ENCODE measurements around the gene RXFP1. TPM values are rescaled to one million over a fixed set of nuclear protein-coding genes. Genes with fewer than 3 reads are reported as not detected.
"Not testable (repeated sequence)": the region's sequence is repeated elsewhere in the genome, so short reads cannot be mapped to it uniquely, and the experiment has no call there.

Gene RXFP1
- total RNA-seq, 1 experiment from 2014 or later = not detected

DNA sequence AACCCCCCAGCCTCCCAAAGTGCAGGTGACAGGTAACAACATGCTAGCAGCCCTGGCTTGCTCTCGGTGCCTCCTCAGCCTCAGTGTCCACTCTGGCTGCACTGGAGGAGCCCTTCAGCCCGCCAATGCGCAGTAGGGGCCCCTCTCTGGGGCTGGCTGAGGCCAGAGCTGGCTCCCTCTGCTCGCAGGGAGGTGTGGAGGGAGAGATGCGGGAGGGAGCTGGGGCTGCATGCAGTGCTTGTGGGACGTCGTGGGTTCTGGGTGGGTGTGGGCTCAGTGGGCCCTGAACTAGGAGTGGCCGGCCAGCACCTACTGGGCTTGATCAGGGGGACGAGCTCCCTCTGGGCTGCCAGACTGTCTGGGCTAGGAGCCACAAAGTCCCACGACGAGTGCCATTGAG lies 135.6 kb downstream of the RXFP1 start:
- Histone ChIP-seq H3K27ac (ENCODE audit: low read depth, low read length, poor library complexity, severe bottlenecking) (no peak overlapping the region), H3K36me3 (ENCODE audit: insufficient read depth, low read length, poor library complexity, severe bottlenecking) (no peaks in the 10 kb centered on the region), H3K4me3 (ENCODE audit: low read depth, low read length, poor library complexity, severe bottlenecking) (no peak overlapping the region), H3K4me1 (ENCODE audit: insufficient read depth, low read length, poor library complexity, severe bottlenecking) (no peaks in the 10 kb centered on the region), H3K27me3 (replicated peaks; ENCODE audit: insufficient read depth, low read depth, low read length, poor library complexity) (no peaks in the 10 kb centered on the region), H3K9me3 (ENCODE audit: low read depth, low read length, poor library complexity, severe bottlenecking) (no peaks in the 10 kb centered on the region)
- intact Hi-C loops (cut with micrococcal nuclease; ENCODE audit: unreplicated experiment) = no loop called here
- no peak for DNase-seq (ENCODE audit: low spot score)
- ChIA-PET POLR2A (ENCODE audit: low non-redundant PET) (no interaction called here), CTCF (no interaction called here)
- no peak for TF ChIP-seq EZH2 (IDR thresholded peaks at IDR 0.05; ENCODE audit: borderline replicate concordance, low read depth, low read length, poor library complexity, severe bottlenecking)
- TF ChIP-seq, protein P1, sequence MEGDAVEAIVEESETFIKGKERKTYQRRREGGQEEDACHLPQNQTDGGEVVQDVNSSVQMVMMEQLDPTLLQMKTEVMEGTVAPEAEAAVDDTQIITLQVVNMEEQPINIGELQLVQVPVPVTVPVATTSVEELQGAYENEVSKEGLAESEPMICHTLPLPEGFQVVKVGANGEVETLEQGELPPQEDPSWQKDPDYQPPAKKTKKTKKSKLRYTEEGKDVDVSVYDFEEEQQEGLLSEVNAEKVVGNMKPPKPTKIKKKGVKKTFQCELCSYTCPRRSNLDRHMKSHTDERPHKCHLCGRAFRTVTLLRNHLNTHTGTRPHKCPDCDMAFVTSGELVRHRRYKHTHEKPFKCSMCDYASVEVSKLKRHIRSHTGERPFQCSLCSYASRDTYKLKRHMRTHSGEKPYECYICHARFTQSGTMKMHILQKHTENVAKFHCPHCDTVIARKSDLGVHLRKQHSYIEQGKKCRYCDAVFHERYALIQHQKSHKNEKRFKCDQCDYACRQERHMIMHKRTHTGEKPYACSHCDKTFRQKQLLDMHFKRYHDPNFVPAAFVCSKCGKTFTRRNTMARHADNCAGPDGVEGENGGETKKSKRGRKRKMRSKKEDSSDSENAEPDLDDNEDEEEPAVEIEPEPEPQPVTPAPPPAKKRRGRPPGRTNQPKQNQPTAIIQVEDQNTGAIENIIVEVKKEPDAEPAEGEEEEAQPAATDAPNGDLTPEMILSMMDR (conservative IDR thresholded peaks at IDR 0.05; ENCODE audit: low read depth, low read length) = no peak
- BruUV-seq (replicated peaks) = no TSS peak

DNA sequence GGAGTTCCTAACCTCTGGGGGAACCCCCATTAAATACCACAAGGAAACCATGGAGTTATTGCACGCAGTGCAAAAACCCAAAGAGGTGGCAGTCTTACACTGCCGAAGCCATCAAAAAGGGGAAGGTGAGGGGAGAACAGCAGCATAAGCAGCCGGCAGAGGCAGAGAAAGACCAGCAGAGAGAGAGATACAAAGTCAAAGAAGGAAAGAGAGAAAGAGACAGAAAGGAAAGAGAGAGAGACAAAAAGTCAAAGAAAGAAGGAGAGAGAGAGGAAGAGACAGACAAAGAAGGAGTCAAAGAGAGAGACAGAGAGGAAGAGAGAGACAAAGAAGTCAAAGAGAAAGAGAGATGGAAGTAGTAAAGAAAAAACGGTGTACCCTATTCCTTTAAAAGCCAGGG lies 141.6 kb downstream of the RXFP1 start:
- H3K4me3 ChIP-seq (ENCODE audit: low read depth, low read length, poor library complexity, severe bottlenecking); POLR2A ChIA-PET (ENCODE audit: low non-redundant PET); DNase-seq (ENCODE audit: low spot score); BruUV-seq (replicated peaks); H3K27ac ChIP-seq (ENCODE audit: low read depth, low read length, poor library complexity, severe bottlenecking); intact Hi-C loops (cut with micrococcal nuclease; ENCODE audit: unreplicated experiment); H3K9me3 ChIP-seq (ENCODE audit: low read depth, low read length, poor library complexity, severe bottlenecking); H3K4me1 ChIP-seq (ENCODE audit: insufficient read depth, low read length, poor library complexity, severe bottlenecking); CTCF ChIA-PET; H3K27me3 ChIP-seq (replicated peaks; ENCODE audit: insufficient read depth, low read depth, low read length, poor library complexity): not testable (repeated sequence)
- H3K36me3 ChIP-seq (ENCODE audit: insufficient read depth, low read length, poor library complexity, severe bottlenecking) = peaks cover 29% of the 10 kb centered on the region

GRCh38 chr4:158663707-158664625 lies 142.3 kb downstream of the RXFP1 start:
- H3K4me1 ChIP-seq (ENCODE audit: insufficient read depth, low read length, poor library complexity, severe bottlenecking); intact Hi-C loops (cut with micrococcal nuclease; ENCODE audit: unreplicated experiment); CTCF ChIA-PET; POLR2A ChIA-PET (ENCODE audit: low non-redundant PET); H3K9me3 ChIP-seq (ENCODE audit: low read depth, low read length, poor library complexity, severe bottlenecking); H3K4me3 ChIP-seq (ENCODE audit: low read depth, low read length, poor library complexity, severe bottlenecking); BruUV-seq (replicated peaks); H3K27me3 ChIP-seq (replicated peaks; ENCODE audit: insufficient read depth, low read depth, low read length, poor library complexity): not testable (repeated sequence)
- H3K27ac ChIP-seq (ENCODE audit: low read depth, low read length, poor library complexity, severe bottlenecking) = peak overlapping the region; percentile 29
- DNase-seq (ENCODE audit: low spot score) = peak; percentile 9
- peaks cover 36% of the 10 kb centered on the region for H3K36me3 ChIP-seq (ENCODE audit: insufficient read depth, low read length, poor library complexity, severe bottlenecking)

- H3K9me3 ChIP-seq (ENCODE audit: low read depth, low read length, poor library complexity, severe bottlenecking) = no peaks in the 10 kb centered on the region
- BruUV-seq (replicated peaks) = no TSS peak
- H3K4me1 ChIP-seq (ENCODE audit: insufficient read depth, low read length, poor library complexity, severe bottlenecking) = no peaks in the 10 kb centered on the region
- TF ChIP-seq, protein P1 (conservative IDR thresholded peaks at IDR 0.05; ENCODE audit: low read depth, low read length) = no peak
- TF ChIP-seq EZH2 (IDR thresholded peaks at IDR 0.05; ENCODE audit: borderline replicate concordance, low read depth, low read length, poor library complexity, severe bottlenecking) = no peak
- intact Hi-C loops (cut with micrococcal nuclease; ENCODE audit: unreplicated experiment) = no loop called here
- DNase-seq (ENCODE audit: low spot score) = no peak
- H3K27ac ChIP-seq (ENCODE audit: low read depth, low read length, poor library complexity, severe bottlenecking) = no peak overlapping the region
- H3K27me3 ChIP-seq (replicated peaks; ENCODE audit: insufficient read depth, low read depth, low read length, poor library complexity) = no peaks in the 10 kb centered on the region
- CTCF ChIA-PET = no interaction called here
- H3K36me3 ChIP-seq (ENCODE audit: insufficient read depth, low read length, poor library complexity, severe bottlenecking) = peaks cover 39% of the 10 kb centered on the region
- H3K4me3 ChIP-seq (ENCODE audit: low read depth, low read length, poor library complexity, severe bottlenecking) = no peak overlapping the region
- POLR2A ChIA-PET (ENCODE audit: low non-redundant PET) = no interaction called here
Measured at GRCh38 chr4:158664806-158665205, 143.1 kb downstream of the RXFP1 start.
